HG03175 (cell line): ENCODE data around the gene CWF19L2.
A peak's percentile ranks its signal among the peaks of the same experiment; 100 is the strongest.
"Not testable (repeated sequence)": the region's sequence is repeated elsewhere in the genome, so short reads cannot be mapped to it uniquely, and the experiment has no call there.

Experiments used
- ATAC-seq: cut with Tn5 transposase; IDR thresholded peaks from one replicate; pipeline ENCODE4 v1.9.1; 2021; ENCODE audit warnings: mild to moderate bottlenecking, moderate library complexity; ENCODE audit not compliant: unreplicated experiment

CWF19L2 gene

DNA sequence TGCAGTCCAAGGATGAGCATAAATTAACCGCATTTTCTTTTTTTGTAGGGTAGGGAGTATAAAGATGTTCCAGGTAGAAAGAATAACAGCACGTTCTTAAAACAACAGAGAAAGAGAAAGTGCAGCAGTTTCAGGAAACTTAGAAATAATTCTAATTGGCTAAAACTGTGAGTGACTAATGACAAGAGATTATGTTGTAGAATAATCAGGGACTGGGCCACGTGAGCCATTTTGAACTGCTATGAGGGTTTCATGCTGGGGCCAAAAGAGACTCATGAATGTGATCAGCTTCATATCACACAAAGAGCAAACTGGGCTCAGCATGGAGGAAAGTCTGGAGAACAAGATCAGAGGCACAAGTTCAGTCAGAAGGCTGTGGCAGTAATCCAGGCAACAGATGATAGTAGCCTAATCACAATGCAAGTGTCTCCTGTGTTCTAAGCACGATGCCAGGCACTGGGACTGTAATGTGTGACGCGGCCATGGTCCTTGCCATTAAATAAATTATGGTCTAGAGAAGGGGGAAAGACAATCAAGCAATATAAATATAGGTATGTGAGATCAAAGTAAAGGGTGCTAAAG, 17.9 kb downstream of the CWF19L2 start:
- no peak for ATAC-seq

DNA sequence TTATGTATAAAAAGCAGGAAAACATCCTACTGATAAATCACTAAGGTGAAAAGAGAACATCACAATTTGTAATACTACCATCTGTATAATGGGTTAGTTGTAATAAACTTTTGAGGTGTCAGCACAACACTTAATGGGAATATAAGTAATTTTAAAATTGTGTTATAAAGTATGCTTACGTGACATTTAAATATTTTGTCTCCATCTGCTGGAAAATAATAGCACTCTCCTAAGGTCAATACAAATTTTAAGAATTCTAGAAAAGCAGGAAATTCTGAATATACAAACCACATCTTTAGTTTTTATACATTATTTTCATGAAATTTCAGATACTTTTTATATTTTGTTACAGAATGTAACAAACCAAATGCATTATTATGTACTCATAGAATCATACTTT, 19.5 kb downstream of the CWF19L2 start:
- no peak for ATAC-seq

DNA sequence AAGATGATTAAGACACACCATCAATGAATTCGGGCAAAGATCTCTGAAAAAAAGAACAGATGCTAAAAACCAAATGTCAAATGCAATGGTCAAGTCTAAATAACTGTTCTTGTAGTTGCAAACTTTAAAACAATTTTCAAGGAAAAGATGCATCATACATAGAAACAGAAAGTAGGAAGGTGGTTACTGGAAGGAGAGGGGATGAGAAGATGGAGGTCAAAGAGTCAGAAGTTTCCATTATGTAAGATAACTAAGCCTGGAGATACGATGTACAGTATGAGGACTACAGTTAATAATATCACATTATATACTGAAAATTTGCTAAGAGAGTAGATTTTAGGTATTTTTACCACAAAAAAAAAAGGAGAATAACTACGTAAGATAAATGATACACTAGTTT, 27.1 kb downstream of the CWF19L2 start:
- no peak for ATAC-seq

DNA sequence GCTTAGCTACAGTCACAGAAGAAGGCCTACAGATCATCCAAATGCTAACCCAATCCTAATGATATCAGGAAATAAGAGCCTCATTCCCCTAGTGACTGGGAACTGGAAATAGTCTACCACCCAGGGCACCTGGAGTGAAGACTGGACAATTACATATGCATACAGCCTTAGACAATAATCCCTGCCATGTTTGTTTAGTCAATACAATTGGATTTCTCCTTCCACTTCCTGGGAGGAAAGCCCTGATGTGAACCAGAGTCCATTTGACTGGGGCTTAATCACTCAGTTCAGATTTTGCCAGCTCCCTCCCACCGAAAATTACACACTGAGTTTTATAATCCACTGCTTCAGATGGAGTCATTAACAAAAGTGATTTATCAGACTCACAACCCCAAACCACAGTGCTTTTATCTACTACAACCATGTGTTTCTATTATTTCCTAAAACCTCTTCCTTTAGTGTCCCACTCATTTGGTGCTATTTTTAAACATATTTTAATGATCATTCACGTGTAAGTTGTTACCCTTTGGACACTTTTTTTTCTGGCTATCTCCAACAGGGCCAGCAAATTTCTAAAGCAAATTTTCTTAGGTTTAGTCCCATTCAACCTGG, 29.9 kb downstream of the CWF19L2 start:
- ATAC-seq = no peak

DNA sequence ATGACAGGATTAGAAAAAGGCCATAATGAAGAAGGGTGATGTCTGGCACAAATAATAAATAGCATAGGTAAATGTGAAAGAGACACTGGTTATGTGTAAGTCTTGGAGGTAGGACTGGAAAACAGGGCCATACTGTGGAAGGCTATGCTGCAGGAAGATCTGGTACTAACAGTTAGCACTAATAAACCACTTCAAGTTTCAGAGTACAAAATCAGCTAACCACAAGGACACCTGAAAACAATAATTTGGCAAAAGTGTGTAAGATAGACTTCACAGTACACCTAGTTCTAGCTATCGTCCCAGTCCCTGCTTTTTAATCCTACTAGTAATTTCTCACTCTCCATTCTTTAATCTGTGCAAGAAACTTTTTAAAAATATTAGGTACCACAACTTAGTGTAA, 44.3 kb downstream of the CWF19L2 start:
- ATAC-seq = peak; percentile 45

DNA sequence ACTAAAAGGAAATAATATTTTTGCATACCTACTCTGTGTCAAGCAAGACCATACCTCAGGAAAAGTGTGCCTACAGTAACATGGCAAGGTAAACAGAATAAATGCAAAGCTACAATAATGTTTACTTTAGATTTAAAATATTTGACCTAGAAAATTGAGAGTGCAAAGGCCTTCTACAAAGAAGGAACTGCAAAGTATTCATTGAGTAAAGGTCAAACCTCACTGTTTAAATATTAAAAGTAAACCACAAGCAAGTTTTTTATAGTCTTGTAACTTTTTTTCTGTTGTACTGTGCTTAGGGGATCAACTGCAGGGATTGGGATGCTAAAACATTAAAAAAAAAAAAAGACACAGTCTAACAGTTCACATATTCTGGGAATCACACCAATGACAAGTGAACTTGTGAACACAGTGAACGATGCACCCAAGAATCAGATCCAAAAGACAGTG, 48.8 kb downstream of the CWF19L2 start:
- peak; percentile 45 for ATAC-seq

DNA sequence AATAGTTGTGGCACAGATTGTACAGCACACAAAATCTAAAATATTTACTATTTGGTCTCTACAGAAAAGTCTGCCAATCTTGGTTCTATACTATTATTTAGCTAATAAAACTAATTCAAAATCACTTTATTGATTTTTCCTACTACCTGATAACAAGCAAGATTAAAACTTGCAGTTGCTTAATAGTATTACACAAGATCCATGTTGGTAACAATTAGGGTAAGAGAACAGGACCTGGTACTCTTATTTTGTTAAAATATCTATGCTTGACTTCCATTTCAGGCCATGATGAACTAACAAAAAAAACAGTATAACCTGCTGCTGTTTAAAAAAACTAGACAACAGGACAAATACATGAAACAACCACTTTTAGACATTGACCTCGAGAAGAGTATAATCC, 52.4 kb downstream of the CWF19L2 start:
- ATAC-seq = no peak

DNA sequence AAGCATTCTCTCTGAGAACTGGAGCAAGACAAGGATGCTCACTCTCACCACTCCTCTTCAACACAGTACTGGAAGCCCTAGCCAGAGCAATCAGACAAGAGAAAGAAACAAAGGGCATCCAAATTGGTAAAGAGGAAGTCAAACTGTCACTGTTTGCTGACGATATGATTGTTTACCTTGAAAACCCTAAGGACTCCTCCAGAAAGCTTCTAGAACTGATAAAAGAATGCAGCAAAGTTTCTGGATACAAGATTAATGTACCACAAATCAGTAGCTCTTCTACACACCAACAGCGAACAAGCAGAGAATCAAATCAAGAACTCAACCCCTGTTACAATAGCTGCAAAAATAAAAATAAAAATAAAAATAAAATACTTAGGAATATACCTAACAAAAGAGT, 56.5 kb downstream of the CWF19L2 start:
- ATAC-seq = not testable (repeated sequence)

DNA sequence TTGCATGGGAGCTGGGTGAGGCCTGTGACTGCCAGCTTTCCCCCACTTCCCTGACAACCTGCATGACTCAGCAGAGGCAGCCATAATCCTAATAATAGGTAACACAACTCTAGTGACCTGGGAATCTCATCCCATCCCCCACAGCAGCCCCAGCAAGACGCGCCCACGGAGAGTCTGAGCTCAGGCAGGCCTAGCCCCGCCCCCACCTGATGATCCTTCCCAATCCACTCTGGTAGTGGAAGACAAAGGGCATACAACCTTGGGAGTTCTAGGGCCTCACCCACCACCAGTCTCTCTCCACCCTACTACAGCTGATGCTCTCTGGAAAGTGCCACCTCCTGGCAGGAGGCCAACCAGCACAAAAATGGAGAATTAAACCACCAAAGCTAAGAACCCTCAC, 60.3 kb downstream of the CWF19L2 start:
- no peak for ATAC-seq

DNA sequence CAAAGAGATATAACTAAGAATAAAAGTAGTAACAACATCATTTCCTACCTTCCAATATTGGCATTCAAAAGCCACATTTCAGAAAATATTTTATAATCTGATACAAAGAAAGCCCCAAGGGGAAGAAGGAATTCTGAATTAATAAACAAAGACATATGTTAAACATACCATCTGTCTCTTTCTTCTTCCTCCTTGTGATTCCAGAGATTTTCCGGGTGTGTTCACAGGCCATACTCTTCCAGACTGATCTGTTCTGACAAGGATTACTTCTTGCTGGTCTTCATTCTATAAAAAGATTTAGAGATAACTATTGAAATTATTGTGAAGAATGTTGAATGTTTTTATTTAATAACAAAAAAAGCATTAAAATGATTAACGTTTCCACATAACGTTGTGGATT, 65.0 kb downstream of the CWF19L2 start:
- no peak for ATAC-seq

DNA sequence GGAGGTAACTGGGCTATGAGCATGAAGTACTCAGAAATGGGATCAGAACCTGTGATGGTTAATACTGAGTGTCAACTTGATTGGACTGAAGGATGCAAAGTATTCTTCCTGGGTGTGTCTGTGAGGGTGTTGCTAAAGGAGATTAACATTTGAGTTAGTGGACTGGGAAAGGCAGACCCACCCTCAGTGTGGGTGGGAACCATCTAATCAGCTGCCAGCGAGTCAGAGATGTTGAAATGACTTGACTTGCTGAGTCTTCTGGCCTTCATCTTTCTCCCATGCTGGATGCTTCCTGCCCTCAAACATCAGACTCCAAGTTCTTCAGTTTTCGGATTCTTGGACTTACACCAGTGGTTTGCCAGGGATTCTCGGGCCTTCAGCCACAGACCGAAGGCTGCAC, 66.9 kb downstream of the CWF19L2 start:
- ATAC-seq = not testable (repeated sequence)

DNA sequence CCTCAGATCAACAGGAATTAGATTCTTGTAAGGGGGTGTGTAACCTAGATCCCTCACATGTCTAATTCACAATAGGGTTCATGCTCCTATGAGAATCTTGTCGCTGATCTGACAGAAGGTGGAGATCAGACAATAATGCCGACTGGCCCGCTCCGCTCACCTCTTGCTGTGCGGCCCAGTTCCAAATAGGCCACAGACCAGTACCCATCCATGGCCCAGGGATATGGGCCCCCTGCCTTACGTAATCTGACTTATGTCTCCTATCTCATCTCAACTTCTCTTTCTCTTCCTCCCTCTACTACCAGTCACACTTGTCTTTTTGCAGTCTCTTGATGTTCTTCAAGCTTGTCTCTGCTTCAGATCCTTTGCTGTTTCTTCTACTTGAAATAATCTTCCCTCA, 70.0 kb downstream of the CWF19L2 start:
- no peak for ATAC-seq

DNA sequence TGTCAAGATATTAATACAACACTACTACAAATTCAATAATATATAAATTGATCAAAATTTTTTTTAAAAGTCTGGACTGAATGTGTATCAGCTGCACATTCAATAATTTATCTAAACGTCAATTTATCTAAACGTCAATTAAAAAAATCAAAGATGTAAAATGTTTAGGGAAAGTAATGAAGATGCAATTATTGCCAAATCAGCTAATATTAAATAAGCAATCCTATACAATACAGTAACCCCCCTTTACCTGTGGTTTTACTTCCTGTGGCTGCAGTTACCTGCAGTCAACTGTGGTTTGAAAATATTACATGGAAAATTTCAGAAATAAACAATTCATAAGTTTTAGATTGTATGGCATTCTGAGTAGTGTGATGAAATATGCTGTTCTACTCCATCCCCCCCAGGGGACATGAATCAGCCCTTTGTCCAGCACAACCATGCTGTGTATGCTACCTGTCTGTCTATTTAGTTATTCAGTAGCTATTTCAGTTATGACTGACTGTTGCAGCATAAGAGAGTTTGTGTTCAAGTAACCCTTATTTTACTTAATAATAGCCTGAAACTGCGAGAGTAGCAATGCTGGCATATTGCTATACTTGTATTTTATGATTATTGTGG, 72.2 kb downstream of the CWF19L2 start:
- ATAC-seq = no peak

DNA sequence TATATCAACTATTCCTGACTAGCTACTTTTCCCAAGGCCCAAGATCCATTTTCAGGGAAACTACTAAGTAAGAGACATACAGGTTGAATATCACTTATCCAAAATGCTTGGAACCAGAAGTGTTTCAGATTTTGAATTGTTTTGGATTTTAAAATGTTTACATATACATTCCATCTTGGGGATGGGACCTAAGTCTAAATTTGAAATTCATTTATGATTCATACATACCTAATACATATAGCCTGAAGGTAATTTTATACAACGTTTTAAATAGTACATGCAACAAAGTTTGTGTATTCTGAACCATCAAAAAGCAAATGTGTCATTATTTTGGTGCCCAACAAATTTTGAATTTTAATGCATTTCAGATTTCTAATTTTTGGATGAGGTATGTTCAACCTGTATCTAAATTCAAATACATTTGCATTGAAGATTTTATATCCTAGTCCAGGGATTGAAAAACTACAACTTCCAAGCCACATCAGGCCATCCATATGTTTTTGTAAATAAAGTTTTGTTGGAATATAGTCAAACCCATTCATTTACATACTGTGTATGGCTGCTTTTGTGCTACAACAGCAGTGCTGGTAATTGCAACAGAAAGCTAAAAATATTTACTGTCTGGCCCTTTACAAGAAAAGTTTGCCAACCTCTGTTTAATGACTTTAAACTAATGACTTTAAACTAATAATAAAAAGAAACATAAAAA, 73.3 kb downstream of the CWF19L2 start:
- ATAC-seq = no peak

DNA sequence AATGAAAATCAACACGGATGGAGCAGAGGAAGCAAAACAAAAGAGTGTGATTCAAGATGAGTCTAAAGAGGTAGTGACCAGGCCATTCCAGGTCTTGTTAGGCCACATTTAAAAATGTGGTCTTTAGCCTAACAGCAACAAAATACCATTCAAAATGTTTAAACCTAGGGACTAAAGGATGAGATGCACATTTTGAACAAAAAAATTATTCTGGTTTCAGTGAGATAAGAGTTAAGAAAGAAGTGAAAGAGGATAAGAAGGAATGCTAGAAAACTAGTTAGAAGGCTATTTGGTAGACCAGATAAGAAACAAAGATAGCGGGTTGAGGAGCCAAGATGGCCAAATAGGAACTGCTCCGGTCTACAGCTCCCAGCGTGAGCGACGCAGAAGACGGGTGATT, 85.2 kb downstream of the CWF19L2 start:
- no peak for ATAC-seq

DNA sequence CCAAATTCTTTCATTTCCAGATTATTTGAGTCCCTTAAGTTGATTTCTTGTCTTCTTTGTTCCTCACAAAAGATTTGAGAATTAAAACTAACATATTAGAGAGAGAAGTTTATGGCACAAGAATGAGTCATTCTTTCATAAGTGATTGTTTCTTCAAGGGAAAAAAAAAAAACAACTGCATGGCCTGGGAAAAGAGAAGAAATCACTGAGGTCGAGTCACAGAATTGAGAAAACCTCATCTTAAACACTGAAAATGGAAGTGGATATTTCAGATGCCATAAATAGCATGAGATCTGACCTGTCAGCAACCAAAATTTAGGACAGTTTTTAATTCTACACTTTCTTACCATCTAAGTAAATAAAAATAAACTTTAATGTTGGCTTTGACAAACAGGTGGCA, 87.2 kb downstream of the CWF19L2 start:
- no peak for ATAC-seq

DNA sequence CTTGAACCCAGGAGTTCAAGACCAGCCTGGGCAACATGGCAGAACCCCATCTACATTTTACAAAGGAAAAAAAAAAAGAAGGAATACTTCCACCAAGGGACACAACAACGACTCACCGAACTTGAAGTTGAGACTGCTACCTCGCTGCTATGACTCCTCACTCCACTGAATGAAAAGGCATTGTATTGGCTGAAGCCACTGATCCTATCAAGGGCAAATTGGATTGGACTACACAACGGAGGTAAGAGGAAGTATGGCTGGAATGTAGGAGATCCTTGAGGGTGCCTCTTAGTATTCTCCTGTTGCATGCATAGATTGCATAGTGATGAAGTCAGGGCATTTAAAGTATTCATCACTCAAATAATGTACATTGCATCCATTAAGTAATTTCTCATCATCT, 97.9 kb downstream of the CWF19L2 start:
- no peak for ATAC-seq

DNA sequence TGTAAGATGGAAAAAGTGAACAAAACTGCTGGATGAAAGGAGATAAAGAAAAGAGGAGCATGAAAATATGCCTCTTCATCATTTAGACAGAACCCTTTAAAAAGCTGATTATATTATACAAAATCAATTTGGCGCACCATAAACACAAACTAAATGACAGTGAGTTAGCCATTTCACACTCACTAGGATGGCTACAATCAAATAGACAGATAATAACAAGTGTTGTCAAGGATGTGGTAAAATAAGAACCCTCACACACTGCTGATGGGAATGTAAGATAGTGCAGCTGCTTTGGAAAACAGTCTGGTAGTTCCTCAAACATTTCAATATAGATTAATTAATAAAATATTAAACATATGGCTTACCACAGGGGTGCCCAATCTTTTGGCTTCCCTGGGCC, 99.7 kb downstream of the CWF19L2 start:
- ATAC-seq = no peak

DNA sequence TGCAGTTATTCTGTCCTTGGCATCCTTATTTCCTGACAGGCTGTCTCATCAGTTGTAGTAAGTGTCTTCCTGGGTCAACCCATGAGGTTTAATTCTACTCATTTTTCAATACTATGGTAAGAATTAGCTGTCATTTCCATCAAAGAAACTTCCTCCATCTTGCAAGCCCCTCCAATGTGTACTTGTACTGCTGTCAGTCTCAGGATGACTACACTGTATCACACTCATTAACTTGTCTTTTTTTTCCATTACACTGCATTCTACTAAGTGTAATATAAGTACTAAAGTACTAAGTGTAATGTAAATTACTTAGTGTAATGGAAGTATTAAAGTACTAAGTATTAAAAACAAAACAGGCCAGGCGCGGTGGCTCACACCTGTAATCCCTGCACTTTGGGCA, 102.8 kb downstream of the CWF19L2 start:
- no peak for ATAC-seq

DNA sequence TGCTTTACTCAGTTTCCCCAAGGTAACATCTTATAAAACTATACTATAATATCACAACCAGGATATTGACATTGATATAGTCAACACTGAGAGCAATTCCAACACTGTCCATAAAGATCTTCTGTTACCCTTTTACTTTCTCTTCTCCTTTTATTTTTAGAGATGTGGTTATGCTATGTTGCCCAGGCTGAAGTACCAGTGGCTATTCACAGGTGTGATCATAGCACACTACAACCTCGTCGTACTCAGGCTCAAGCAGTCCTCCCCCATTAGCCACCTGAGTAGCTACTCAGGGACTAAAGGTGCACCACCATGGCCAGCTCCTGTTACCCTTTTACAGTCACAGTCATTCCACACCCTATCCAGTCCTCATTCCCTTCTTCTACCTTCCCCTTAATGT, 119.7 kb downstream of the CWF19L2 start:
- ATAC-seq = peak; percentile 77

DNA sequence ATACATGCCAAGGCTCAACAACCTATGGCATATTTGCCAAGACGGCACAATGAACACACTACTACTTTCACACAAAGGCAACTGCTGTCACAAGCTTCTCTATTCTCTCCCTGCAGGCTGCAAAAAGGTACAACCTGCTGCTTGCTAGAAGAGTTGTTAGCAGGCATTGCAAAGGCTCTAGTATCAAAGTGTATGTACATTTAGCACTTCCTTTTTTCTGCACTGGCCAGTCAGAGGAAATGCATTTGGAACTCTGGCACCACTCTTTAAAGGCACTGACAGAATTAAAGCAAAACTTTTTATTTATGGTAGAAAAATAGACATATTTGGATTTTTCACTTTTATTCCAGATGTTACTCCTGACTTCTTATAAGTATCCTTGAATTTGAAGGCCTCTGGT, 125.9 kb downstream of the CWF19L2 start:
- no peak for ATAC-seq

DNA sequence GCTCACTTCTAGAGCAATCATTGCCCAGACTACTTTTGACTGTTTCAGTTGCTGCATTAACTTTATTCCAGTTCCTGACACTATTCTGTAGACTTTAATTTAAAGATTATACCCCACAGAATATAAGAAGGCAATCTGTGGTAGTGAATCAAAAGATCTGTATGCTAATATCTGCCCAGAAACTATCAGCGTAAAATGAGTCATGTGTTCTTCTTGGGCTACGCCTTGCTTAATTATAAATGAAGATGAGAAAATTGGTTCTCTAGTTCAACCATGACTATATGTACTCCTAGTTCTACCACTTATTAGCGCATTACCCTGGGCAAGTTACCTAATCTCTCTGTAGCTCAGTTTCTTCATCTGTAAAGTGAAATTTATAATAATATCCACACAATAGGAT, 128.5 kb downstream of the CWF19L2 start:
- no peak for ATAC-seq
